HG03565 (cell line): ENCODE data around the gene GSDME.
"Not testable (repeated sequence)": the region's sequence is repeated elsewhere in the genome, so short reads cannot be mapped to it uniquely, and the experiment has no call there.

Experiments
- ATAC-seq: cut with Tn5 transposase; IDR thresholded peaks from one replicate; pipeline ENCODE4 v1.9.1; 2021; ENCODE audit warnings: mild to moderate bottlenecking, moderate library complexity; ENCODE audit not compliant: unreplicated experiment

The GSDME gene

GRCh38 chr7:24742506-24743162 is 14.6 kb downstream of the GSDME start:
- ATAC-seq, result no peak

GRCh38 chr7:24741679-24742505 is 15.4 kb downstream of the GSDME start:
- ATAC-seq, result no peak

GRCh38 chr7:24740871-24741270 is 16.4 kb downstream of the GSDME start:
- ATAC-seq, result no peak

GRCh38 chr7:24739306-24739705 is 18.0 kb downstream of the GSDME start:
- ATAC-seq, result no peak

GRCh38 chr7:24738577-24738976 is 18.7 kb downstream of the GSDME start:
- ATAC-seq, result no peak

- ATAC-seq, result no peak
Measured at GRCh38 chr7:24737281-24737680, 20.0 kb downstream of the GSDME start.

- ATAC-seq, result not testable (repeated sequence)
Measured at GRCh38 chr7:24735594-24735993, 21.7 kb downstream of the GSDME start.

GRCh38 chr7:24734306-24734705 is 23.0 kb downstream of the GSDME start:
- ATAC-seq, result no peak

- ATAC-seq, result no peak
Measured at GRCh38 chr7:24733414-24734060, 23.7 kb downstream of the GSDME start.

- no peak for ATAC-seq
Measured at GRCh38 chr7:24732646-24733413, 24.4 kb downstream of the GSDME start.

GRCh38 chr7:24731313-24731712 is 26.0 kb downstream of the GSDME start:
- no peak for ATAC-seq

- no peak for ATAC-seq
Measured at GRCh38 chr7:24730018-24730369, 27.3 kb downstream of the GSDME start.

- ATAC-seq, result no peak
Measured at GRCh38 chr7:24729365-24730017, 27.8 kb downstream of the GSDME start.

- ATAC-seq, result no peak
Measured at GRCh38 chr7:24728503-24729364, 28.5 kb downstream of the GSDME start.

- no peak for ATAC-seq
Measured at GRCh38 chr7:24728121-24728500, 29.2 kb downstream of the GSDME start.

- ATAC-seq, result peak; percentile 71
Measured at GRCh38 chr7:24727154-24728120, 29.8 kb downstream of the GSDME start.

- ATAC-seq, result no peak
Measured at GRCh38 chr7:24725554-24726241, 31.6 kb downstream of the GSDME start.
